NCI-H2029 (cell line): ENCODE measurements around the gene FAM227A.
"Not testable (repeated sequence)": the region's sequence is repeated elsewhere in the genome, so short reads cannot be mapped to it uniquely, and the experiment has no call there.

Source experiments
- DNase-seq: peaks from one replicate; lab custom pipeline; 2025; lab: John Stamatoyannopoulos, UW

FAM227A gene

GRCh38 chr22:38611559-38611958, 44.6 kb downstream of the FAM227A start:
- no peak for DNase-seq

DNA sequence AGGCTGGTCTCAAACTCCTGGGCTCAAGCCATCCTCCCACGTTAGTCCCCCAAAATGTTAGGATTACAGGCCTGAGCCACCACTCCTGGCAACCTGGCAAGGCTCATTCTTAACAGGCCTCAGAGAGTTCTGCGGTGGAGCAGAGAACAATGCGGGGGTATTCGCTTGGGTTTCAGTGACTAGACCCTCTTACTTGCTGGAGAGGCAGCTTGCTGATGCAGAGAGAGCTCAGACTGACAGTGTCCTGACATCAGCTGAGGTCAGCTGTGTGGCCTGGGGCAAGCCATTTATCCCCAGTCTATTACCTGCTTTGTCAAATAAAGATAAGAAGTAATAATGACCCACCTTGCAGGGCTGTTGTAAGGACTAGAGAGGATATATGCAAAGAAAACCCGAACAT, 46.0 kb downstream of the FAM227A start:
- DNase-seq = no peak

GRCh38 chr22:38608992-38609750, 47.0 kb downstream of the FAM227A start:
- no peak for DNase-seq

GRCh38 chr22:38607680-38608079, 48.5 kb downstream of the FAM227A start:
- DNase-seq = peak; percentile 69

GRCh38 chr22:38602166-38602565, 54.0 kb downstream of the FAM227A start:
- DNase-seq = no peak

DNA sequence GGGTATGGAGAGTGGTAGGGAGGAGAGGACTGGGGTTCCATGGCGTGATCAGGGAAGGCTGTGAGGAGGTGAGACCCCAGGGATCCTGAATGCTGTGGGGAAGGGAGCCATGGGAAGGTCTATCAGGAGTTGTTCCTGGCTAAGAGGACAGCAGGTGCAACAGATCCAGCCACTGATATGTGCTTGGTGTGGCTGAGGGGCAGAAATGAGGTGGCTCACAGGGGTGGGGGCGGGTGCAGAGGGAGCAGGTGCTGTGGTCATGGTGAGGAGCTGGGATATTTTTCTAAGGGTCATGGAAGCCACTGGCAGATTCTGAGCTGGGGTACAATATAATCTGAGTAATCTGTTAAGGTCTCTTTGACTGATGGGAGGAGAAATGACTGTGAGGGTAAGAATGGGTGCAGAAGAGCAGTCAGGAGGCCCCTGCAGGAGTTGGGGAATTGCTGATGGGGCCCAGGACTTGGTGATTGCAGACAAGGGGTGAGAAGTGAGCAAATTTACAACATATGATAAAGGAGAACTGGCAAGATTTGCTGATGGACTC, 54.9 kb downstream of the FAM227A start:
- DNase-seq = no peak

GRCh38 chr22:38599466-38599865, 56.7 kb downstream of the FAM227A start:
- no peak for DNase-seq

DNA sequence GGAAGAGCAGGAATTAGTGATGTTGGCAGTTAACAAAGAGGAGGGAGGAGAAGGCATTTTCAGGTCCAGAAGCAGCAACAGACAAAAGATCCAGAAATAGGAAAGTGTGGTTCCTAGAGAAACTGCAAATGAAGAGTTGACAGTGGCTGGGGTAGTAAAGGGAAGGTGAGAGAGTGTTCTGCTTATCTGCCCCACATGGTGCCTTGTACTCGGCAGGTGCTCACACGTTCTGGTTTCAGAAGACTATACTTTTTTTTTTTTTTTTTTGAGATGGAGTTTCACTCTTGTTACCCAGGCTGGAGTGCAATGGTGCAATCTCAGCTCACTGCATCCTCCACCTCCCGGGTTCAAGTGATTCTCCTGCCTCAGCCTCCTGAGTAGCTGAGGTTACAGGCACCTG, 73.3 kb downstream of the FAM227A start:
- not testable (repeated sequence) for DNase-seq

- no peak for DNase-seq
Measured at GRCh38 chr22:38578505-38578904, 77.7 kb downstream of the FAM227A start.

- DNase-seq = no peak
Measured at GRCh38 chr22:38572065-38572464, 84.1 kb downstream of the FAM227A start.

GRCh38 chr22:38570779-38571364, 85.3 kb downstream of the FAM227A start:
- DNase-seq = no peak

- DNase-seq = peak; percentile 87
Measured at GRCh38 chr22:38569972-38570778, 86.0 kb downstream of the FAM227A start, which contains the start of gene DMC1. DMC1 (minus strand) TSS chr22:38570183; CDS start chr22:38568256, 1,927 bp downstream.

GRCh38 chr22:38569181-38569971, 86.8 kb downstream of the FAM227A start:
- no peak for DNase-seq

DNA sequence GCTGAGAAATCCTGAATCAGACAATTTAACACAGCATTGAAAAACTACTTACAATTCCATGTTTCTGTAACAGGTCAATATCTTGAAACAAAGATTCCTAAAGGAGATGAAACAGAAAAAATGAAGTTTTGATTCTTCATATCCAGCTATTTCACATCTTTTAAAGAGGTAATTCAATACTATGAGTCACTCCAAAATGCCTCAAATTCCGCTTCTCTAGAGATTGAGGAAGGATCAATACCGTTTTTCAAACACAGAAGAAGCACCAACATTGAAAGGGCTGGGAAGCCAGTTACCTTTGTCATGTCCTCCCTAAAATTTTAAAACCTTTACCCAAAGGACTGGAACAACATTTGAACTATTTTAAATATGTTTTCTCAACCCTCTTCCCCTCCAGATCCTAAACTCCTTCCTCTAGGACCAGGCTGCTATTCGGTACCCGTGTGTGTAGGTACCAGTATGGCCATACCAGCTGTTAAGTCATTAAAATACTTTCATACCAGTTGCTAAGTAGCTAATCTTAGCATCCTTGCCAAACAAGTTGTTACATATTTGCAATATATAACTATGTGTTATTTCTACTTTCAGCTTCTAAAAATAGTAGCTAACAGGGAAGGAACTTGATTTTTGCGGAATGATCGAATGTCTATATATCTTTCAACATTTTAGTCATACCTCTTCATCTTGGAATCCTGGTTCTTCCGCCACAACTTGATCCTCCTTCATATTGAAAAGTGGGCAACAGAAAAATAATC, 88.5 kb downstream of the FAM227A start:
- DNase-seq = no peak

GRCh38 chr22:38566726-38567504, 89.3 kb downstream of the FAM227A start:
- DNase-seq = no peak

DNA sequence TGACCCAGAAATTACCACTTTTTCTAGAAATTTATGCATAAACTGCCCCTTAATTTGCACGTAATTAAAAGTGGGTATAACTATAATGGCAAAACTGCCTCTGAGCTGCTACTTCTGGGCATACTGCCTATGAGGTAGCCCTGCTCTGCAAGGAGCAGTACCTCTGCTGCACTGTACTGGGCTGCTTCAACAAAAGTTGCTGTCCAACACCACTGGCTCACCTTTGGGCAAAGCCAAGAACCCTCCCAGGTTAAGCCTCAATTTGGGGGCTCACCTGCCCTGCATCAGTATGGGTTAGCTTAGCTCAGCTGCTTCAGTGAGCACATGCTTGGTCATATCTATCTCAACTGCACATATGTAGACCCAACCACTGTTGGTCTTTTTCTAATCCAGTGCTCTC, 90.8 kb downstream of the FAM227A start:
- DNase-seq = no peak

- no peak for DNase-seq
Measured at GRCh38 chr22:38564669-38565068, 91.5 kb downstream of the FAM227A start.

DNA sequence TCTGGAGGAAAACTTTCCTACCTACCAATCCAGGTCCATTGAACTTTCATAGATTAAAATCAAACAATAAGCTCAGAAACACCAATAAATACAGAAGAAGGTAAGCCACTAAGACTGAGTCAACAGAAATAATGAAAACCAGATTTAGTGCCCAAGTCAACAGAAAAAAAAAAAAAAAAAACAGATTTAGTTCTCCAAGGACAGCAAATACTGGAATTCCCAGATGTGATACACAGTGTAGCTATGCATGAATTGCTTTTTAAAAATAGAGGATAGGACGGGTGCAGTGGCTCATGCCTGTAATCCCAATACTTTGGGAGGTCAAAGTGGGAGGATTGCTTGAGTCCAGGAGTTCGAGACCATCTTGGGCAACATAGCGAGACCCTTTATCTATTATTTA, 101.9 kb downstream of the FAM227A start:
- no peak for DNase-seq

- DNase-seq = no peak
Measured at GRCh38 chr22:38549101-38549894, 106.9 kb downstream of the FAM227A start.
